ENCODE measurements around the gene SLC26A9.

SLC26A9 gene

GRCh38 chr1:205943245-205943644 is at the start of gene SLC26A9:
Gene SLC26A9, minus strand, starts transcription at chr1:205943456. Its CDS starts 7,636 bp downstream, at chr1:205935820.
- TF ChIP-seq CTCF (IDR thresholded peaks at IDR 0.05; ENCODE audit: control insufficient read depth, extremely low read depth, insufficient read depth): no peak
- no peak for DNase-seq (ENCODE audit: low read depth)

GRCh38 chr1:205992218-205992882 is 49.1 kb upstream of the SLC26A9 start:
- DNase-seq (ENCODE audit: low read depth): no peak
- TF ChIP-seq CTCF (IDR thresholded peaks at IDR 0.05; ENCODE audit: control insufficient read depth, extremely low read depth, insufficient read depth): no peak
- H3K4me3 ChIP-seq (ENCODE audit: low read depth, low read length): no peak overlapping the region

More at GRCh38 chr1:205943245-205943644, at the start of gene SLC26A9:
- H3K4me3 ChIP-seq (ENCODE audit: low read depth, low read length): no peak within 1 kb of the TSS

GRCh38 chr1:205991237-205991636 is 48.0 kb upstream of the SLC26A9 start:
- no peak for TF ChIP-seq CTCF (IDR thresholded peaks at IDR 0.05; ENCODE audit: control insufficient read depth, extremely low read depth, insufficient read depth)
- H3K4me3 ChIP-seq (ENCODE audit: low read depth, low read length): no peak overlapping the region
- no peak for DNase-seq (ENCODE audit: low read depth)

GRCh38 chr1:205990226-205990625 is 47.0 kb upstream of the SLC26A9 start:
- no peak for TF ChIP-seq CTCF (IDR thresholded peaks at IDR 0.05; ENCODE audit: control insufficient read depth, extremely low read depth, insufficient read depth)
- no peak for DNase-seq (ENCODE audit: low read depth)
- H3K4me3 ChIP-seq (ENCODE audit: low read depth, low read length): no peak overlapping the region

- no peak for DNase-seq (ENCODE audit: low read depth)
- no peak overlapping the region for H3K4me3 ChIP-seq (ENCODE audit: low read depth, low read length)
- no peak for TF ChIP-seq CTCF (IDR thresholded peaks at IDR 0.05; ENCODE audit: control insufficient read depth, extremely low read depth, insufficient read depth)
Observed at GRCh38 chr1:205989786-205990185, 46.5 kb upstream of the SLC26A9 start.

- no peak overlapping the region for H3K4me3 ChIP-seq (ENCODE audit: low read depth, low read length)
- no peak for DNase-seq (ENCODE audit: low read depth)
- no peak for TF ChIP-seq CTCF (IDR thresholded peaks at IDR 0.05; ENCODE audit: control insufficient read depth, extremely low read depth, insufficient read depth)
Observed at GRCh38 chr1:205988585-205988995, 45.3 kb upstream of the SLC26A9 start.

- DNase-seq (ENCODE audit: low read depth): no peak
- TF ChIP-seq CTCF (IDR thresholded peaks at IDR 0.05; ENCODE audit: control insufficient read depth, extremely low read depth, insufficient read depth): no peak
- no peak overlapping the region for H3K4me3 ChIP-seq (ENCODE audit: low read depth, low read length)
Observed at GRCh38 chr1:205986861-205987260, 43.6 kb upstream of the SLC26A9 start.

Measured in LNCaP clone FGC (cell line).